Mesenchymal stem cell (in vitro differentiated cells and primary cell): ENCODE data around the gene MAFG.

Experiments used
- DNase-seq: peaks from one replicate; pipeline ENCODE4 v3.0.0-alpha.2; 2013
- H2AFZ ChIP-seq: one replicate; pipeline ENCODE4 v1.6.1; 2013; ENCODE audit warnings: low read depth, mild to moderate bottlenecking, control low read depth, inconsistent platforms, low read length, moderate library complexity
- H2AK5ac ChIP-seq: 2 replicates; pipeline ENCODE4 v1.6.1; 2013; ENCODE audit warnings: low read length, moderate library complexity, mild to moderate bottlenecking, inconsistent platforms; ENCODE audit not compliant: severe bottlenecking
- H2BK120ac ChIP-seq: one replicate; pipeline ENCODE4 v1.6.1; 2013; ENCODE audit warnings: low read depth, mild to moderate bottlenecking, inconsistent platforms, low read length, moderate library complexity
- H2BK12ac ChIP-seq, 2 experiments: one replicate each; pipeline ENCODE4 v1.6.1; 2013; ENCODE audit warnings: inconsistent platforms in 2 of 2, low read length in 2 of 2, mild to moderate bottlenecking in 2 of 2, moderate library complexity in 2 of 2, control low read depth in 1 of 2
- H2BK15ac ChIP-seq: one replicate; pipeline ENCODE4 v1.6.1; 2013; ENCODE audit warnings: mild to moderate bottlenecking, low read depth, inconsistent platforms; ENCODE audit not compliant: poor library complexity, severe bottlenecking
- H2BK5ac ChIP-seq: 2 replicates; pipeline ENCODE4 v1.6.1; 2013; ENCODE audit warnings: low read depth, mild to moderate bottlenecking, low read length, control low read depth, inconsistent platforms; ENCODE audit not compliant: poor library complexity, severe bottlenecking
- H3K14ac ChIP-seq, 2 experiments: one replicate each; pipeline ENCODE4 v1.6.1; 2013; ENCODE audit warnings: inconsistent platforms in 2 of 2, low read length in 2 of 2, control low read depth in 1 of 2, mild to moderate bottlenecking in 1 of 2, moderate library complexity in 1 of 2
- H3K18ac ChIP-seq, 2 experiments: one replicate each; pipeline ENCODE4 v1.6.1; 2013; ENCODE audit warnings: inconsistent platforms in 2 of 2, low read length in 2 of 2, control low read depth in 1 of 2, low read depth in 1 of 2, mild to moderate bottlenecking in 1 of 2
- H3K23ac ChIP-seq, 2 experiments: one replicate each; pipeline ENCODE4 v1.6.1; 2013; ENCODE audit warnings: inconsistent platforms in 2 of 2, low read length in 2 of 2, mild to moderate bottlenecking in 2 of 2, moderate library complexity in 2 of 2, control low read depth in 1 of 2
- H3K27ac ChIP-seq: 2 replicates; pipeline ENCODE4 v1.5.1; 2013; ENCODE audit warnings: mild to moderate bottlenecking, moderate library complexity, low read length, control low read depth, inconsistent platforms; ENCODE audit not compliant: poor library complexity, severe bottlenecking
- H3K27me3 ChIP-seq, 2 experiments: 2 replicates each; pipeline versions ENCODE4 v1.6.1 to v1.7.0; 2013; ENCODE audit warnings: low read length in 2 of 2, mild to moderate bottlenecking in 2 of 2, moderate library complexity in 2 of 2, control low read depth in 1 of 2, inconsistent platforms in 1 of 2; ENCODE audit not compliant: control insufficient read depth in 1 of 2, insufficient read depth in 1 of 2
- H3K36me3 ChIP-seq, 2 experiments: 2 replicates each; pipeline versions ENCODE4 v1.6.1 to v1.7.0; 2013; ENCODE audit warnings: low read length in 2 of 2, control low read depth in 1 of 2, inconsistent platforms in 1 of 2, low read depth in 1 of 2, mild to moderate bottlenecking in 1 of 2; ENCODE audit not compliant: insufficient read depth in 2 of 2, control insufficient read depth in 1 of 2
- H3K4ac ChIP-seq, 2 experiments: one replicate each; pipeline ENCODE4 v1.6.1; 2013; ENCODE audit warnings: inconsistent platforms in 2 of 2, low read length in 2 of 2, mild to moderate bottlenecking in 2 of 2, moderate library complexity in 2 of 2, control low read depth in 1 of 2, low read depth in 1 of 2
- H3K4me1 ChIP-seq: 2 replicates; pipeline ENCODE4 v1.6.1; 2013; ENCODE audit warnings: low read depth, low read length, control low read depth; ENCODE audit not compliant: control insufficient read depth, insufficient read depth
- H3K4me2 ChIP-seq: 2 replicates; pipeline ENCODE4 v1.6.1; 2013; ENCODE audit warnings: low read length, mild to moderate bottlenecking, inconsistent platforms; ENCODE audit not compliant: poor library complexity, severe bottlenecking
- H3K4me3 ChIP-seq, 2 experiments: 2 replicates each; pipeline versions ENCODE4 v1.5.1 to v1.7.0; 2013; ENCODE audit warnings: low read length in 2 of 2, mild to moderate bottlenecking in 2 of 2, control low read depth in 1 of 2, low read depth in 1 of 2; ENCODE audit not compliant: insufficient read depth in 1 of 2
- H3K79me1 ChIP-seq: replicated peaks from 2 replicates; pipeline ENCODE4 v1.6.1; 2013; ENCODE audit warnings: mild to moderate bottlenecking, control low read depth, low read length, inconsistent platforms; ENCODE audit not compliant: poor library complexity, severe bottlenecking
- H3K9ac ChIP-seq: 2 replicates; pipeline ENCODE4 v1.7.0; 2013; ENCODE audit warnings: mild to moderate bottlenecking, low read length, moderate library complexity
- H3K9me3 ChIP-seq: 2 replicates; pipeline ENCODE4 v1.7.0; 2013; ENCODE audit warnings: mild to moderate bottlenecking, low read length; ENCODE audit not compliant: control insufficient read depth
- H4K8ac ChIP-seq: one replicate; pipeline ENCODE4 v1.6.1; 2013; ENCODE audit warnings: inconsistent platforms, mild to moderate bottlenecking, low read length, moderate library complexity
- H4K91ac ChIP-seq: one replicate; pipeline ENCODE4 v1.6.1; 2013; ENCODE audit warnings: mild to moderate bottlenecking, low read length, inconsistent platforms
- WGBS: methylation state at CpG from one replicate; pipeline ENCODE4 v1.1.7; 2013; ENCODE audit warnings: mixed read lengths; 5-methylcytosine and 5-hydroxymethylcytosine counted together

MAFG gene

DNA sequence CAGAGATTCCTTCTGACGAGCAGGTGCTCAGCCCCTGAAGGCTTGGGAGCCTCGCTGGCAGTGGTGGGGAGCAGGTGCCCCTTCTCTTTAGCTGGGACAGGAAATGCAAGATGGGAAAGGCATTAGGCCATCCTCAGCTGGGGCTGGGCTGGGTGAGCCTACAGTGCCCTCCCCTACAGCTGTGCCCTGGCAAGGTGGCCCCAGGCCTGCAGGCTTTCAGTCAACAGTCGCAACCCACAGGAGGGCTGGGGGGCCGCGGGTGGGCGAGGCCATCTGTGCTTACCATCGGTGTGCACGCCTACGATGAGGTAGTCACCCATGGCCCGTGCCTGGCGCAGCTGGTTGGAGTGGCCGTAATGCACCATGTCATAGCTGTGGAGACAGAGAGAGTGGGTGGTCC, 18.3 kb downstream of the MAFG start:
- no peak overlapping the region for H2AK5ac ChIP-seq
- H3K4me1 ChIP-seq = peaks cover 18% of the 10 kb centered on the region
- H3K79me1 ChIP-seq = peaks cover 24% of the 10 kb centered on the region
- no peak overlapping the region for H2AFZ ChIP-seq
- WGBS = 98% methylated on average over 12 of the region's 12 CpGs
- H3K27ac ChIP-seq = no peak overlapping the region
- no peak overlapping the region for H3K18ac ChIP-seq
- no peak overlapping the region for H3K4me2 ChIP-seq
- no peak overlapping the region for H2BK120ac ChIP-seq
- H3K27me3 ChIP-seq = no peaks in the 10 kb centered on the region
- peaks cover 48 to 77% of the 10 kb centered on the region in 2 experiments for H3K36me3 ChIP-seq
- peak overlapping the region in 1 of 2 experiments; percentile 45 for H2BK12ac ChIP-seq
- H3K4me3 ChIP-seq = no peak overlapping the region
- H2BK5ac ChIP-seq = no peak overlapping the region
- DNase-seq = no peak
- H3K9ac ChIP-seq = no peak overlapping the region
- no peak overlapping the region for H3K14ac ChIP-seq
- no peaks in the 10 kb centered on the region for H3K9me3 ChIP-seq
- no peak overlapping the region for H2BK15ac ChIP-seq
- no peak overlapping the region for H3K4ac ChIP-seq
- peak overlapping the region; percentile 12 for H4K91ac ChIP-seq
- no peak overlapping the region for H4K8ac ChIP-seq
- peak overlapping the region in 1 of 2 experiments; percentile 66 for H3K23ac ChIP-seq

GRCh38 chr17:81908793-81909192, 18.7 kb downstream of the MAFG start:
- Histone ChIP-seq H3K4me1 (peaks cover 18% of the 10 kb centered on the region), H3K4me3 (no peak overlapping the region), H3K9ac (no peak overlapping the region), H2BK12ac (no peak overlapping the region), H2BK5ac (no peak overlapping the region), H3K27me3 (no peaks in the 10 kb centered on the region), H3K9me3 (no peaks in the 10 kb centered on the region), H3K4me2 (no peak overlapping the region), H2BK120ac (no peak overlapping the region), H2BK15ac (no peak overlapping the region), H2AK5ac (no peak overlapping the region), H4K91ac (no peak overlapping the region), H3K23ac (no peak overlapping the region), H2AFZ (no peak overlapping the region), H3K27ac (no peak overlapping the region), H3K4ac (no peak overlapping the region), H3K36me3 (peaks cover 44 to 77% of the 10 kb centered on the region in 2 experiments), H3K18ac (no peak overlapping the region), H4K8ac (no peak overlapping the region), H3K14ac (no peak overlapping the region), H3K79me1 (peaks cover 19% of the 10 kb centered on the region)
- DNase-seq = no peak
- WGBS = 96% methylated on average over 11 of the region's 11 CpGs

GRCh38 chr17:81907219-81908145, 20.1 kb downstream of the MAFG start:
- H3K27me3 ChIP-seq = no peaks in the 10 kb centered on the region
- no peaks in the 10 kb centered on the region for H3K9me3 ChIP-seq
- H2BK12ac ChIP-seq = no peak overlapping the region
- H3K27ac ChIP-seq = no peak overlapping the region
- no peak overlapping the region for H4K91ac ChIP-seq
- H4K8ac ChIP-seq = no peak overlapping the region
- peaks cover 21% of the 10 kb centered on the region for H3K4me1 ChIP-seq
- H3K9ac ChIP-seq = no peak overlapping the region
- no peak overlapping the region for H2AK5ac ChIP-seq
- H3K18ac ChIP-seq = no peak overlapping the region
- no peak overlapping the region for H2AFZ ChIP-seq
- H2BK15ac ChIP-seq = no peak overlapping the region
- H3K4me3 ChIP-seq = no peak overlapping the region
- H2BK5ac ChIP-seq = no peak overlapping the region
- H3K23ac ChIP-seq = no peak overlapping the region
- no peak overlapping the region for H2BK120ac ChIP-seq
- H3K79me1 ChIP-seq = peaks cover 11% of the 10 kb centered on the region
- no peak for DNase-seq
- peaks cover 31 to 76% of the 10 kb centered on the region in 2 experiments for H3K36me3 ChIP-seq
- no peak overlapping the region for H3K4me2 ChIP-seq
- WGBS = 97% methylated on average over 23 of the region's 26 CpGs
- H3K4ac ChIP-seq = no peak overlapping the region
- no peak overlapping the region for H3K14ac ChIP-seq

GRCh38 chr17:81906476-81907218, 20.9 kb downstream of the MAFG start:
- Histone ChIP-seq H2AK5ac (no peak overlapping the region), H4K8ac (no peak overlapping the region), H3K9me3 (no peaks in the 10 kb centered on the region), H2AFZ (no peak overlapping the region), H3K4me3 (no peak overlapping the region), H3K18ac (no peak overlapping the region), H3K27ac (no peak overlapping the region), H3K9ac (no peak overlapping the region), H3K27me3 (peaks cover 0 to 2% of the 10 kb centered on the region in 2 experiments), H2BK120ac (no peak overlapping the region), H3K4ac (no peak overlapping the region), H2BK12ac (no peak overlapping the region), H2BK5ac (no peak overlapping the region), H3K23ac (no peak overlapping the region), H2BK15ac (no peak overlapping the region), H3K4me1 (peaks cover 28% of the 10 kb centered on the region), H3K4me2 (no peak overlapping the region), H3K36me3 (peaks cover 22 to 70% of the 10 kb centered on the region in 2 experiments), H3K79me1 (peaks cover 11% of the 10 kb centered on the region), H3K14ac (no peak overlapping the region), H4K91ac (no peak overlapping the region)
- WGBS = 98% methylated on average over 15 of the region's 15 CpGs
- DNase-seq = no peak
